HCEC 1CT (cell line): Measurements from ENCODE around the gene TOM1L1.

Source experiments
- DNase-seq: peaks from one replicate; pipeline ENCODE4 v3.0.0-alpha.2; 2017

Gene TOM1L1

GRCh38 chr17:54950116-54950515 lies 49.5 kb downstream of the TOM1L1 start:
- no peak for DNase-seq

- DNase-seq: no peak
These were observed 50.6 kb downstream of the TOM1L1 start for GRCh38 chr17:54951286-54951685.

DNA sequence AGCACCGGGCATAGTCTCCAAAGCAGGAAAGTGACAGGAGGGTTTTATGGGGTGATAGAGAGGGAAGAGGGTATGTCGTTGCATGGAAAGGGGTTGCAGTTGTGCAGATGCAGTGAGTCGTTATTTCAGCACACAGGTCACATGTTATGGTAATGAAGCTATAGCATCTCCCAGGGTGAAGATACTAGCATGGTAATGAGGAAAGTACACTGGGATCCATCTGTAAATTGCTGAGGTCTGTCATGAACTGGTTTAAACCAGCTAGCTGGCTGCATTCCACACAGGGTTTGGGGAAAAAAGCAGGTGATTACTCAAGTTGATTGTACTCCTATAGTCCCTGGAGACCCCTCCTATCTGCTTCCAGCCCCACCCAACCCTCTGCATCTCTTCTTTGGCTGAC lies 56.1 kb downstream of the TOM1L1 start:
- no peak for DNase-seq

DNA sequence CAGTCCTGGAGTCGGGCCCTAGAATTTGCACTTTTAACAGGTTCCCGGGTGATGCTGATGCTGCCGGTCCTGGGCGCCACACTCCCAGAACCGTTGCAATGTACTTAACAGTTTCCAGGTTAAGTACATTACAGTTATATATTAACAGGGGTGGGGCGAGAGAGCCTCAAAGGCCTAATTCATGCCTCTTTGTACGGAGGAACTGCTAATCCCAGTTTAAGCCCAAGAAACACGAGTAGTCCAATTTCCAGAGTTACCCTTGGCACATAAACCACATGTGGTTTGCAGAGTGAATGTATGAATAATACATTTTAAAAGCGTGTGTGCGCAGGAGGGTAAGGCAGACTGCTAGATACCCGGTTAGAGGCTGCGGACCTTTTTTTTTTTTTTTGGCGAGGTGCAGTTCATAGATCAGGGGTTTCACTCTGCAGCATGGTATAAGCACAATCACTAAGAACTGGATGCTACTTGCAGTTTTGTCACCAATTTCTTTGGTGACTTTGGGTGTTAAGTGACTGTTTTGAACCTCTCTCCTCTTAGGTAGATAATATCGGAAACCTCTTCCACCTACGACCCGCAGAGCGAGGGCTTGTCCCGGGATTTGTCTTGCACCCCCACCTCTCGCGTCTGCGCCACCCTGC lies 67.1 kb downstream of the TOM1L1 start:
- peak; percentile 50 for DNase-seq

GRCh38 chr17:54968262-54968987 lies 67.8 kb downstream of the TOM1L1 start, which contains the start of the genes COX11 and STXBP4:
Gene COX11, minus strand, starts transcription at chr17:54968654. Its CDS starts 8 bp downstream, at chr17:54968646.
Gene STXBP4, plus strand, starts transcription at chr17:54968765. Its CDS starts 17,455 bp downstream, at chr17:54986220.
- peak; percentile 94 for DNase-seq

DNA sequence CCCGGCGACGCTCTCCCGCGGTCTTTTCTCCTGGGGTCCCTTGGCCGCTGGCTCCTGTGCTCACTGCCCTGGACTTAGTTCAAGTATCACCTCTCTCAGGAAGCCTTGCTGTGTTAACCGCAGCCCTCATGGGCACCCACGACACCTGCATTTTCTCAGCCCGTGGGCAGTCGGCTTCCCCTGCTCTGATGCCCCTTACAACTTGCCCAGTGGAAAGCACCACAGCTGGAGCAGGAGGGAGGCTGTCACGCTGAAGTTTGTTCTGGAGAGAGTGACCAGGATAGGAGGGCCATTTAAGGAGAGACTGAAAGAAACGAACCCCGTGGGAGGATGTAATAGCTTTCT lies 68.3 kb downstream of the TOM1L1 start:
- peak; percentile 18 for DNase-seq

- DNase-seq: no peak
These were observed 69.3 kb downstream of the TOM1L1 start for GRCh38 chr17:54969658-54970572.

DNA sequence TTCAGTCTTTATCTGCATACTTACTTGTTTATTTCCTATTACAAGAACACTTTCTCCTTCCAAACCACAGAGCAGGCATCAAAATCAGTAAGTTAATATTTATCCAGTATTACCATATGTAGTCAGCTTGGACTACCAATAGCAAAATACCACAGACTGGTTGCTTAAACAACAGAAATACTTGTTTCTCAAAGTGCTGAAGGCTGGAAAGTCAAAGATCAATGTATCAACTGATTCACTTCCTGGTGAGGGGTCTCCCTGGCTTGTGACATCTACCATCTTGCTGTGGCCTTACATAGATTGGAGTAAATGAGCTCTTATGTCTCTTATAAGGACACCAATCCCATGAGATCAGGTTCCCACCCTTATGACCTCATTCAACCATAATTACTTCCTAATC lies 70.5 kb downstream of the TOM1L1 start:
- no peak for DNase-seq

DNA sequence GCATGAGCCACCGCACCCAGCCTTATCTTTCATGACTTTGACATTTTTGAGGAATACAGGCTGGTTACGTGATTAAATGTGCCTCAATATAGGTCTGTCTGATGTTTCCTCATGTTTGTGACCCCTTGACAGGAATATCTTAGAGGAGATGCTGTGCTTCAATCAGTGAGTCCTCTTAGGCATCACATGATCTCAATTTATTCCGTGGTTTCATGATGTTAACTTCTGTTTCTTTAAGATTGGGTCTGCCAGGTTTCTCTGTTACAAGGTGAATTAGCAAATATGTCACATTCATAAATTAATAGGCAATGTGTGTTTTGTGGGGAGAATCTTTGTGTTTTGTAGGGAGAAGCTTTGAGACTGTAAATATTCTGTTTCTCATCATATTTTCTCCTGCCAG lies 71.2 kb downstream of the TOM1L1 start:
- DNase-seq: no peak

DNA sequence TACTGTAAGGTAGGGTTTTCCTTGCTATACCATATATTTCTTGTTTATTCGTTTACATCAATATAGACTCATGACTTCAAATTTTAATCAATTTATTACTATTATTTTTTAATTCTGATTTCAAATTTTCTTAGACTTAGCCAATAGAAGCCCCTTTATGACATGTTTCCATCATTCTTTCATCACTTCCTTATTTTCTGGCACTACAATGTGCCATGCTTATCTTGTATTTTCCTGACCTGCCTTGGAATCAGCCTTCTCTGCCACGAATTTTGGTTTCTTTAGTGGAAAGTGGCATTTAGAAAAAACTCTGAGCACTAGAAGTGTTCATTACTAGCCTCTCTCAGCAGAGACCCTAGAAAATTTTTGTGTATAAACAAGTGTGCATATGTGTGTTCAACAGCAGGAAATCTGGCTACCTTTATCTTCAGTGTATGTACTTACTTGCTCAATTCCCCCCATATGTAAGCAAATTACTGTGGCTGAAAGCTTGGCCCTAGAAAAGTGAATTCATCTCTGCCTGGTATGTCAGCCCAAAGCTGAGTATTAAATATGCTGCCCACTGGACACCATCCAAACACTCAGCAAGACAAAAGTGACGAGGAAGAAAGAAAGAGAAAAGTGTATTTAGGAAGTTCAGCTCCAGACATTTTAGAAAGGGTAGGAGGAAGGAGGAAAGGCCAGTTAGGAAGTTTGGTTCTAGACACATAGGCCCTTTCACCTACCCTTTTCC lies 71.9 kb downstream of the TOM1L1 start:
- DNase-seq: no peak

DNA sequence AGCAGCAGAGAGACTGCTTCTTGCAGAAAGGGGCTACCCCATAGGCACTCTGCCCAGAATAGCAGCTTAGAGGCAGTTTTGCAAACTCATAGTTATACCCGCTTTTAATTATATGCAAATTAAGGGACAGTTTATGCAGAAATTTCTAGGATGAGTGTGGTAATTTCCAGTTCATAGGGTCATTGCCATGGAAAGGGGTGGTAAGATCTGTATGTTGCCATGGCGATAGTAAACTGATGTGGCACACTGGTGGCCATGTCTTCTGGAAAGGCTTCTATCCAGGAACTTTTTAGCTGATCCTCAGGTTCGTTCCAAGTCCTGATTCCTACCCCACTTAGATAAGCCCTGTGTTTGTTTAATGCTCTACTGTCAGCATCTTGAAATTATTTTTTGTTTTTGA lies 74.1 kb downstream of the TOM1L1 start:
- DNase-seq: no peak

- no peak for DNase-seq
These were observed 75.7 kb downstream of the TOM1L1 start for GRCh38 chr17:54976316-54976715.

DNA sequence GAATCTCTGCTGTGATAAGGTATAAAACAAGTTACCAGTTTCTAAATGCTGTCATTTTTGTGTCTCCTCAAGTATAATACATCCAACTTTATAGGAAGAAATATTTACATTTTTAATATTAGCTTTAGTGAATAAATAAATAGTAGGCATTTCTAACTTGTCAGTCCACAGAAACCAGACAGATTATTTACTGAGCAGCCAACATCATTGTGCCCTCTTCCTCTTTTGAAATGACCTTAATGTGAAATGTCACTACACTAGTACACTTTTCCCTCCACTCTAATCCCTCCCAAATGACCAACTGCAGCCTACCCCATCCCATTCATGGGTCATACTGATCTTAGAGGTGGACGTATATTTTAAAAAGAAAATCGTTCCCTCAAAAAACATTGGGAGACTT lies 77.1 kb downstream of the TOM1L1 start:
- DNase-seq: no peak

GRCh38 chr17:54979657-54980056 lies 79.0 kb downstream of the TOM1L1 start:
- DNase-seq: no peak

DNA sequence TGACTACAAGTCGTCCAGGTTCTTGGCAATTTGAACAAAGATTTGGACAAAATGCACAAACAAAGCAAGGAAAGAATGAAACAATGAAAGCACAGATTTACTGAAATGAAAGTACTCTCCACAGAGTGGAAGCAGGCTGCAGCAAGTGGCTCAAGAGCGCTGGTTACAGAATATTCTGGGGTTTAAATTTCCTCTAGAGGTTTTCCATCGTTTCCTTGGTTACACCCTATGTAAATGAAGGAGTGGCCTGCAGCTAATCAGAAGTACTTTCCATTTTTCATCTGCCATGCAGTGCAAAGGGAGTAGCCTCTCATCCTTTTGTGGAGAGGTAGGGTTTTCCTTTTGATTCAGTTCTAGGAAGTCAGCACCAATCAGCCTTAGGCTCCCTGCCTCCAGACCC lies 79.7 kb downstream of the TOM1L1 start:
- DNase-seq: no peak

- peak; percentile 50 for DNase-seq
These were observed 81.7 kb downstream of the TOM1L1 start for GRCh38 chr17:54982399-54982798.

GRCh38 chr17:54983260-54983659 lies 82.6 kb downstream of the TOM1L1 start:
- DNase-seq: no peak

GRCh38 chr17:54985476-54985875 lies 84.8 kb downstream of the TOM1L1 start:
- DNase-seq: peak; percentile 41

- DNase-seq: no peak
These were observed 89.5 kb downstream of the TOM1L1 start for GRCh38 chr17:54990118-54990517.

- DNase-seq: no peak
These were observed 90.9 kb downstream of the TOM1L1 start for GRCh38 chr17:54991567-54991966.

GRCh38 chr17:54992797-54993639 lies 92.4 kb downstream of the TOM1L1 start:
- peak; percentile 48 for DNase-seq

GRCh38 chr17:54996441-54996840 lies 95.8 kb downstream of the TOM1L1 start:
- DNase-seq: no peak
